ENCODE data around the gene ZNF358. TPM values are rescaled to one million over a fixed set of nuclear protein-coding genes. Genes with fewer than 3 reads are reported as not detected.
A peak's percentile ranks its signal among the peaks of the same experiment; 100 is the strongest.

Gene ZNF358
- 59.7 TPM for polyA plus RNA-seq (2013, experiment 1 of 2)
- 59.5 TPM for polyA plus RNA-seq (2013, experiment 2 of 2)

DNA sequence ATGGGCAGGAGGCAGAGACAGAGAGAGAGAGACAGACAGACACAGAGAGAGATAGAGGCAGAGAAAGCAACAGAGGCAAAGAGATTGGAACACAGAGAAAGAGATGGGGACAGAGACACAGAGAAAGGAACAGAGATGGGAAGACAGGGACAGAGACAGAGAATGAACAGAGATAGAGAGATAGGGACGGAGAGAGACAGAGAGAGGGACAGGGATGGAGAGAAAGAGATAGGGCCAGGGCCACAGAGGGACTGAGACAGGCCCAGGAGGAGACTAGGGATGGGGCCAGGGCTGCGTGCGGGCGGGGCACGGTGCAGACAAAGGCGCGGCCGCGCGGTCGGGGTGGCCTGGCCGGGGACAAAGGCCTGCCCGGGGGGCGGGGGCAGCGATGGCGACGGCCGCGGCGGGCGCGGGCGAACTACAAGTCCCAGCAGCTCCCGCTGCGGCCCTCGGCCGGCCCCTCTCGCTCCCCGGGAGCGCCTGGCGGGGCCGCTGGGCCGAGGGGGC lies at the start of gene ZNF358:
Gene ZNF358, plus strand, starts transcription at position 459 of the 507 bp plus-strand sequence. CDS start 3,140 bp downstream, outside the sequence.
- no peak within 1 kb of the TSS for H3K27ac ChIP-seq (ENCODE audit: low read depth, low read length)
- peak within 1 kb of the TSS; percentile 95 for H4K5ac ChIP-seq (ENCODE audit: low read length)
- no CpG with 5 or more reads among the region's 33 CpGs for WGBS (ENCODE audit: extremely low coverage, insufficient coverage, low lambda C conversion rate)

DNA sequence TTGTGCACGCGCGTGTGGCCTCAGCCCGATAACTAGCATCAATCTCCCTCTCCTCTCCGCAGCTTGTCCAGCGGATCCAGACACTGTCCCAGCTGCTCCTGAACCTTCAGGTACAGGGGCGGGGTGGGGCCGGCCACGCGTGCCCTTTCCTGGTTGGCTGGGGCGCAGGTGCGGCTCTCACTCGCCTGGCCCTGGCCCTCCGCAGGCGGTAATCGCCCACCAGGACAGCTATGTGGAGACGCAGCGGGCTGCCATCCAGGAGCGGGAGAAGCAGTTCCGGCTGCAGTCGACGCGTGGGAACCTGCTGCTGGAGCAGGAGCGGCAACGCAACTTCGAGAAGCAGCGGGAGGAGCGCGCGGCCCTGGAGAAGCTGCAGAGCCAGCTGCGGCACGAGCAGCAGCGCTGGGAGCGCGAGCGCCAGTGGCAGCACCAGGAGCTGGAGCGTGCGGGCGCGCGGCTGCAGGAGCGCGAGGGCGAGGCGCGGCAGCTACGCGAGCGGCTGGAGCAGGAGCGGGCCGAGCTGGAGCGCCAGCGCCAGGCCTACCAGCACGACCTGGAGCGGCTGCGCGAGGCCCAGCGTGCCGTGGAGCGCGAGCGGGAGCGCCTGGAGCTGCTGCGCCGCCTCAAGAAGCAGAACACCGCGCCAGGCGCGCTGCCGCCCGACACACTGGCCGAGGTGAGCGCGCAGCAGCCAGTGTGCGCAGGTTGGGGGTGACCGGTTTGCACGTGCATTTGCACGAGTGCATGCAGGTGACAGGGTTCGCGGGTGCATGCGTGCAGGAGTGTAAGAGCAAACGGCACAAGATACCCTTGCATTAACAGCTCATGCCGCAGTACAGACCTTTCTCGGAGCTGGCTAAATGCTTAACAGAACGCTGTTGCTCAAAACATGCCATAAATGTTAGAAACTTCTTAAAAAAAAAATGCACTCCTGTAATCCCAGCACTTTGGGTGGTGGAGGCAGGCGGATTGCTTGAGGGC lies 48.6 kb upstream of the ZNF358 start:
- no peak overlapping the region for H3K27ac ChIP-seq (ENCODE audit: low read depth, low read length)
- WGBS (ENCODE audit: extremely low coverage, insufficient coverage, low lambda C conversion rate) = no CpG with 5 or more reads among the region's 86 CpGs
- no peak for DNase-seq
- H3K4ac ChIP-seq (ENCODE audit: low read depth, low read length) = no peak overlapping the region
- H2BK5ac ChIP-seq (ENCODE audit: low read length) = no peak overlapping the region
- no peak overlapping the region for H3K18ac ChIP-seq (ENCODE audit: low read length)
- H3K36me3 ChIP-seq (ENCODE audit: control insufficient read depth, insufficient read depth, low read length) = no peaks in the 10 kb centered on the region
- no peak overlapping the region for H2AK5ac ChIP-seq (ENCODE audit: low read length)
- no peak overlapping the region for H3K23ac ChIP-seq (ENCODE audit: low read length)
- H3K79me2 ChIP-seq (ENCODE audit: control insufficient read depth, insufficient read depth, low read length) = no peaks in the 10 kb centered on the region
- no peak overlapping the region for H4K8ac ChIP-seq (ENCODE audit: low read depth, low read length)
- no peaks in the 10 kb centered on the region for H3K27me3 ChIP-seq (ENCODE audit: insufficient read depth, low read length, poor library complexity)
- no peak overlapping the region for H3K9ac ChIP-seq (ENCODE audit: low read length)
- no peak overlapping the region for H2BK120ac ChIP-seq (ENCODE audit: low read depth, low read length)
- H4K5ac ChIP-seq (ENCODE audit: low read length) = no peak overlapping the region
- H2BK15ac ChIP-seq (replicated peaks; ENCODE audit: low read depth) = no peak overlapping the region
- no peak overlapping the region for H3K56ac ChIP-seq (ENCODE audit: low read length)
- H3K4me2 ChIP-seq (ENCODE audit: low read length) = no peak overlapping the region
- no peak overlapping the region for H3K4me3 ChIP-seq (ENCODE audit: low read length)
- H3K79me1 ChIP-seq (ENCODE audit: low read length) = no peaks in the 10 kb centered on the region
- no peaks in the 10 kb centered on the region for H3K4me1 ChIP-seq (ENCODE audit: control insufficient read depth, low read depth, low read length)

More for the DNA sequence above, at the start of gene ZNF358:
- H3K4ac ChIP-seq (ENCODE audit: low read depth, low read length) = peak within 1 kb of the TSS; percentile 83
- peak within 1 kb of the TSS; percentile 96 for H4K8ac ChIP-seq (ENCODE audit: low read depth, low read length)
- H3K23ac ChIP-seq (ENCODE audit: low read length) = peak within 1 kb of the TSS; percentile 89
- H2BK5ac ChIP-seq (ENCODE audit: low read length) = peak within 1 kb of the TSS; percentile 1
- H2AK5ac ChIP-seq (ENCODE audit: low read length) = peak within 1 kb of the TSS; percentile 2
- DNase-seq = peak; percentile 86
- no peaks in the 10 kb centered on the region for H3K36me3 ChIP-seq (ENCODE audit: control insufficient read depth, insufficient read depth, low read length)
- peak within 1 kb of the TSS; percentile 38 for H3K4me2 ChIP-seq (ENCODE audit: low read length)
- peak within 1 kb of the TSS; percentile 98 for H3K18ac ChIP-seq (ENCODE audit: low read length)
- peaks cover 3% of the 10 kb centered on the region for H3K79me1 ChIP-seq (ENCODE audit: low read length)
- H3K56ac ChIP-seq (ENCODE audit: low read length) = peak within 1 kb of the TSS; percentile 75
- H3K4me1 ChIP-seq (ENCODE audit: control insufficient read depth, low read depth, low read length) = peaks cover 3% of the 10 kb centered on the region
- H2BK120ac ChIP-seq (ENCODE audit: low read depth, low read length) = peak within 1 kb of the TSS; percentile 46
- no peaks in the 10 kb centered on the region for H3K79me2 ChIP-seq (ENCODE audit: control insufficient read depth, insufficient read depth, low read length)
- H2BK15ac ChIP-seq (replicated peaks; ENCODE audit: low read depth) = no peak within 1 kb of the TSS
- peak within 1 kb of the TSS; percentile 6 for H3K4me3 ChIP-seq (ENCODE audit: low read length)
- peak within 1 kb of the TSS; percentile 79 for H3K9ac ChIP-seq (ENCODE audit: low read length)
- no peaks in the 10 kb centered on the region for H3K27me3 ChIP-seq (ENCODE audit: insufficient read depth, low read length, poor library complexity)

DNA sequence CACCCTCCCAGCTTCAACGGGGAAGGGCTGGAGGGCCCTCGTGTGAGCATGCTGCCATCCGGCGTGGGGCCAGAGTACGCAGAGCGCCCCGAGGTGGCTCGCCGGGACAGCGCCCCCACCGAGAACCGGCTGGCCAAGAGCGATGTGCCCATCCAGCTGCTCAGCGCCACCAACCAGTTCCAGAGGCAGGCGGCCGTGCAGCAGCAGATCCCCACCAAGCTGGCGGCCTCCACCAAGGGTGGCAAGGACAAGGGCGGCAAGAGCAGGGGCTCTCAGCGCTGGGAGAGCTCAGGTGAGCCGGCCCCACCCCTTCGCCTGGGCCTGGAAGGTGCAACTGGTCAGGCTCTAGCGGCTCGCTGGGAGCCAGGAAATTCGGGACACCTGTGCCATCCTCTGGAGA lies 47.1 kb upstream of the ZNF358 start:
- no peak overlapping the region for H4K8ac ChIP-seq (ENCODE audit: low read depth, low read length)
- no peaks in the 10 kb centered on the region for H3K27me3 ChIP-seq (ENCODE audit: insufficient read depth, low read length, poor library complexity)
- no peaks in the 10 kb centered on the region for H3K36me3 ChIP-seq (ENCODE audit: control insufficient read depth, insufficient read depth, low read length)
- H3K56ac ChIP-seq (ENCODE audit: low read length) = no peak overlapping the region
- DNase-seq = no peak
- no CpG with 5 or more reads among the region's 24 CpGs for WGBS (ENCODE audit: extremely low coverage, insufficient coverage, low lambda C conversion rate)
- no peak overlapping the region for H3K4ac ChIP-seq (ENCODE audit: low read depth, low read length)
- no peak overlapping the region for H3K4me2 ChIP-seq (ENCODE audit: low read length)
- no peaks in the 10 kb centered on the region for H3K79me2 ChIP-seq (ENCODE audit: control insufficient read depth, insufficient read depth, low read length)
- no peak overlapping the region for H3K9ac ChIP-seq (ENCODE audit: low read length)
- no peak overlapping the region for H3K18ac ChIP-seq (ENCODE audit: low read length)
- no peaks in the 10 kb centered on the region for H3K79me1 ChIP-seq (ENCODE audit: low read length)
- H2AK5ac ChIP-seq (ENCODE audit: low read length) = no peak overlapping the region
- H3K27ac ChIP-seq (ENCODE audit: low read depth, low read length) = no peak overlapping the region
- H4K5ac ChIP-seq (ENCODE audit: low read length) = no peak overlapping the region
- no peaks in the 10 kb centered on the region for H3K4me1 ChIP-seq (ENCODE audit: control insufficient read depth, low read depth, low read length)
- no peak overlapping the region for H2BK5ac ChIP-seq (ENCODE audit: low read length)
- H3K23ac ChIP-seq (ENCODE audit: low read length) = no peak overlapping the region
- H2BK120ac ChIP-seq (ENCODE audit: low read depth, low read length) = no peak overlapping the region
- no peak overlapping the region for H2BK15ac ChIP-seq (replicated peaks; ENCODE audit: low read depth)
- H3K4me3 ChIP-seq (ENCODE audit: low read length) = no peak overlapping the region

DNA sequence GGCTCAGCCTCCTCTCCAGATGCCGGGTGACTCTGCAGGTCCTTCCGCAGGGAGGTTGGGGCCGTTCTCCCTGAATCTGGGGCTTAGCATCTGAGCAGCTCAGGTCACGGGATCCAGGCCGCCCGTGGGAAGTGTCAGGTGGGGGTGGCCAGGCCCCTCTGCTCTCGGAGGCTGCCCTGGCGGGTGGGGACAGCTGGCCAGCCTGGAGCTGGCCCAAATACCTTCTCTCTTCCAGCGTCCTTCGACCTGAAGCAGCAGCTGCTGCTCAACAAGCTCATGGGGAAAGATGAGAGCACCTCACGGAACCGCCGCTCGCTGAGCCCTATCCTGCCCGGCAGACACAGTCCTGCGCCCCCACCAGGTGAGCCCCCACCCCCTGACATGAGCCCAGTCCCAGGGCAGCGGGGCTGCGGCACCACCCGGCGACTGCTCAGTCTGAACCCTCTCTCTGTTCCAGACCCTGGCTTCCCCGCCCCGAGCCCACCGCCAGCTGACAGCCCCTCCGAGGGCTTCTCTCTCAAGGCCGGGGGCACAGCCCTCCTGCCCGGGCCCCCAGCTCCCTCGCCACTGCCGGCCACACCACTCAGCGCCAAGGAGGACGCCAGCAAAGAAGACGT lies 46.1 kb upstream of the ZNF358 start:
- Histone ChIP-seq H3K18ac (ENCODE audit: low read length) (no peak overlapping the region), H3K23ac (ENCODE audit: low read length) (no peak overlapping the region), H3K4me2 (ENCODE audit: low read length) (no peak overlapping the region), H3K27me3 (ENCODE audit: insufficient read depth, low read length, poor library complexity) (no peaks in the 10 kb centered on the region), H3K4me3 (ENCODE audit: low read length) (no peak overlapping the region), H2BK15ac (replicated peaks; ENCODE audit: low read depth) (no peak overlapping the region), H3K79me2 (ENCODE audit: control insufficient read depth, insufficient read depth, low read length) (no peaks in the 10 kb centered on the region), H2BK120ac (ENCODE audit: low read depth, low read length) (no peak overlapping the region), H3K79me1 (ENCODE audit: low read length) (no peaks in the 10 kb centered on the region), H4K8ac (ENCODE audit: low read depth, low read length) (no peak overlapping the region), H3K4ac (ENCODE audit: low read depth, low read length) (no peak overlapping the region), H3K27ac (ENCODE audit: low read depth, low read length) (no peak overlapping the region), H3K4me1 (ENCODE audit: control insufficient read depth, low read depth, low read length) (no peaks in the 10 kb centered on the region), H3K9ac (ENCODE audit: low read length) (no peak overlapping the region), H3K36me3 (ENCODE audit: control insufficient read depth, insufficient read depth, low read length) (no peaks in the 10 kb centered on the region), H2AK5ac (ENCODE audit: low read length) (no peak overlapping the region), H3K56ac (ENCODE audit: low read length) (no peak overlapping the region), H4K5ac (ENCODE audit: low read length) (no peak overlapping the region), H2BK5ac (ENCODE audit: low read length) (no peak overlapping the region)
- DNase-seq = no peak
- WGBS (ENCODE audit: extremely low coverage, insufficient coverage, low lambda C conversion rate) = no CpG with 5 or more reads among the region's 31 CpGs

DNA sequence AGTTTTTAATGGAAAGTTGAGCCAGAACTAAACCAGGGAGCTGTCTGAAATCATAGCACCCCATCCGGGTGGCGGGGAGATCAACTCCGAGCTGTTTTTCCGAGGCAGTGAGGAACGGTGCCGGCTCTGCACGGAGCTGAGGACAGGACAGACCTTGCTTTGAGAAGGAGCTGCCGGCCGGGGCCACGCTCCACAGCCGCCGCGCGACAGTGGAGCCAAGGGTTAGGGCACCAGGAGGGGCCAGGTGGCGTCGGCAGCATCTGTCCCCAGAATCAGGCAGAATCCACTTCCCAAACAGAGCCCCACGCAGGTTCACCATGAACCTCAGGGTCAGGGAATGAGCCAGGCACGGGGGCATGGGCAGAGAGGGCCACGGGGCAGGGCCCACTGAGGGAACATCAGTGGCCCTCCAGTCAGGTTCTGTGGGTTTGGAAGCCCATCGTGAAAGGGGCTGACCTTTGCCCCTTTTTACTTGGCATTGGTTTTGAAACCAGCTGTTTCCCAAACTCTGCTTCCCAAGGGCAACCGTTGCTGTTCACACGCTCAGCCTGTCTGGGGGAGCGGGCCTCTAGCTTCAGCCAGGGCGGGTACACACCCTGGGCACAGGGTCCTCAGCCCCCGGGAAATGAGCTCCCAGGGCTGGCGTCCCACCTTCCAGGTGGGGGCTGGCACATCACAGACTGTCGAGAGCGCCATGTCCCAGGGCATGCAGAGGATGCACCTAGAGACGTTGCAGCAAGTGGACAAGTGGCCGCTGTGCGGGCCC lies 45.2 kb upstream of the ZNF358 start:
- Histone ChIP-seq H3K36me3 (ENCODE audit: control insufficient read depth, insufficient read depth, low read length) (no peaks in the 10 kb centered on the region), H3K27ac (ENCODE audit: low read depth, low read length) (no peak overlapping the region), H3K4ac (ENCODE audit: low read depth, low read length) (no peak overlapping the region), H3K4me2 (ENCODE audit: low read length) (no peak overlapping the region), H2AK5ac (ENCODE audit: low read length) (no peak overlapping the region), H4K8ac (ENCODE audit: low read depth, low read length) (no peak overlapping the region), H3K23ac (ENCODE audit: low read length) (no peak overlapping the region), H2BK15ac (replicated peaks; ENCODE audit: low read depth) (no peak overlapping the region), H3K79me1 (ENCODE audit: low read length) (no peaks in the 10 kb centered on the region), H3K79me2 (ENCODE audit: control insufficient read depth, insufficient read depth, low read length) (no peaks in the 10 kb centered on the region), H3K4me3 (ENCODE audit: low read length) (no peak overlapping the region), H3K9ac (ENCODE audit: low read length) (no peak overlapping the region), H2BK5ac (ENCODE audit: low read length) (no peak overlapping the region), H3K18ac (ENCODE audit: low read length) (no peak overlapping the region), H3K56ac (ENCODE audit: low read length) (no peak overlapping the region), H2BK120ac (ENCODE audit: low read depth, low read length) (no peak overlapping the region), H3K4me1 (ENCODE audit: control insufficient read depth, low read depth, low read length) (no peaks in the 10 kb centered on the region), H4K5ac (ENCODE audit: low read length) (no peak overlapping the region), H3K27me3 (ENCODE audit: insufficient read depth, low read length, poor library complexity) (no peaks in the 10 kb centered on the region)
- no peak for DNase-seq
- no CpG with 5 or more reads among the region's 31 CpGs for WGBS (ENCODE audit: extremely low coverage, insufficient coverage, low lambda C conversion rate)
